HK-2 (cell line): ENCODE measurements around the gene CABLES2.

ENCODE experiments used
- DNase-seq: peaks from one replicate; pipeline ENCODE4 v3.0.0-alpha.2; 2018; ENCODE audit not compliant: unreplicated experiment

CABLES2 gene

DNA sequence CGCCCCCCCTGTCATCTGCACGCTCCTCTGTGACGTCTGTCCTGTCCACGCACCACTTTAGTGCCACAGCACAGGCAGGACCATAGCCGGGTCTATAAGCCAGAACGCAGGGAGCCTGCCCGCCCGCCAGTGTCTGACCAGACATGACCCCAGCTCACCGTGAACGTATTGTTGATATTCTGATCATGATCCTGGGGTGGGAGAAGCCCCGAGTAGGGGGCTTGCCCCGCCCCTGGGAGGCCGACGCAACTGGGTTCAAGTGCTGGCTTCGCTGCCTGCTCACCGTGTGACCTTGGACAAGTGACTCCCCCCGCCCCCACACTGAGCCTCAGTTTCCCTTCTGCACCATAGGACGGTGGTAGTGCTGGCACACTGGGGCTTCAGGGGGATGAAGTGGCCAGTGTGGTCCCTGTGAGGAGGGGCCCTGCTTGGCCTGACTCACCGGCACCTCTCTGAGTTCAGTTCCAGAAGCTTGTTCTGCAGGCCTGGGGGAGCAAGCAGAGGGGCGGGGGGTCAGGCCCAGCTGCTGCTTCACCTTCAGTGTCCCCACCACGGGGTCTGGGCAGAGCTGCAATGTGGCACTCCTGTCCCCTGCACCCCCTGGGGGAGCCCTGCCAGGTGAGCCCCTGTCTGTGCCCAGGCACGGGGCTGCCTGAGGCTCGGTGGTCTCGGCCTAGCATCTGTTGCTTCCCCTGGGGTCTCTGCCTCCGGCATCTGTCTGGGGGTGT is 11.1 kb upstream of the CABLES2 start:
- no peak for DNase-seq

DNA sequence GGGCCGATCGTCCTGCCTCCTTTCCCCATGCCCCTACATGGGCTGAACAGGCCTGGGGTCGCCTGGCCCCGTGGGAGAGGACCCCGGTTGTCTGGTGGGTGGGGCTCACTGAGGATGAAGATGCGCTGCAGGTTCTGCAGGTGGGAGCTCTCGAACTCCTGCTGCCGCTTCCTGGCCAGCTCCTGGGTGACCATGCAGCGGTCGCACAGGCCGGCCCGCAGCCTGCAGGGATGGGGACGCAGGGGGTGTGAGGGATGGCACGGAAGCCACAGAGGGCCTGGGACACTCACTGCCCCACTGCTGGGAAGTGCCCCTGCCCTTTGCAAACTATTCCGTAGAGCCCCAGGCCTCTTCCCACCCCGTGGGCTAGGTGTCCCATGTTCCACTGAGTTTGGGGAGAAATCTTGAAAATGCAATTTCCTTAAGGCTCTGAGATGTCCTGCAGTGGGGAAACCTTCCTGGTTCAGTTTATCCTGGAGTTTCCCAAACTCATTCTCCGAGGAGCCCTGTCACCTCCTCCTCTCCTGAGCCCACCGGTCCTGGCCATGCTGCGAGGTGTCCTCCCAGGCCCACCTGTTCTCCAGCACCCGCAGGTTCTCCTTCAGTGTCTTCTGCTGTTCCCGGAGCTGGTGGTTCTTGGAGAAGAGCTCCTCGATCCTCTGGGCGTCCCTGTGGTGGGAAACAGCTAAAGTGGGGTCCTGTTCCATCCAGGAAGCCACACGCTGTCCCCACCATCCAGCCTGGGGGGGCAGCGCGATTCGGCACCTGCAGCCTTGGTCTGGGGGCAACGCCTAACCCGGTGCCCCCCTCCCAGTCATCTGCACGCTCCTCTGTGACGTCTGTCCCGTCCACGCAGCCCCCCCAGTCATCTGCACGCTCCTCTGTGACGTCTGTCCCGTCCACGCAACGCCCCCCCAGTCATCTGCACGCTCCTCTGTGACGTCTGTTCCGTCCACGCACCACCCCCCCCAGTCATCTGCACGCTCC is 9.9 kb upstream of the CABLES2 start:
- no peak for DNase-seq

DNA sequence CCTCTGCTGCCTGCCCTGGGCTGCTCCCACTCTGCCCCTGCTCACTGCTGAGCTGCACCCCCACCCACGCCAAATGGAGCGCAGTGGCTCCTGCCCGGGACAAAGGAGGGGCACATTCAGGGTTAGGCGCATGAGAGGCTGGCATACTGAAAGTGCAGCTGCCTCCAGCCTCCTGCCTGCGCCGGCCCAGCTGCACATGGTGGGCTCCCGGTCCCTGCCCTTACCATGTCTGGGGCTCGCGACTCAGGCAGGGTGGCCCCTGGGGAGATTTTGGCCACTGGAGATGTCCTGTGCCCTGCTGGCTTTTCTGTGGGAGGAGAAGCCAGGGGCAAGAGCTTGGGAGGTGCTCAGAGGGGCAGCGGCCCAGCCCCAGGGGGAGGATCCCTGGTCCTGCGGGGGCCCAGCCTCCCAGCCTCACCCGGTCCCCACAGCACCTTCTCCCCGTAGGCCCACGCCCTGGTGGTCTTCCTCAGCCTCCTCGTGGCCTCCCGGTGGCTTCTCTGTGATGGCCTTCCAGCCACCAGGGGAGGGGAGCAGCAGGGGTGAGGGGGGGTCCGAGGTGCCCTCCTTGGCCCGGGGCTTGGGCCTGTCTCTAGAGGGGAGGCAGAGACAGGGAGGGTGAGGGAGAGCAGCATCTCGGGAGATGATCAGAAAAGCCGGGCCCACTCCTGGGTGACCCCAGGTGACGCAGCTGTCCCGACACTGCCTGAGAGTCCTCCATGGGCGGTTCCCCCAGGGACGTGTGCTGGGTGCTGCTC is 8.4 kb upstream of the CABLES2 start:
- DNase-seq: no peak

DNA sequence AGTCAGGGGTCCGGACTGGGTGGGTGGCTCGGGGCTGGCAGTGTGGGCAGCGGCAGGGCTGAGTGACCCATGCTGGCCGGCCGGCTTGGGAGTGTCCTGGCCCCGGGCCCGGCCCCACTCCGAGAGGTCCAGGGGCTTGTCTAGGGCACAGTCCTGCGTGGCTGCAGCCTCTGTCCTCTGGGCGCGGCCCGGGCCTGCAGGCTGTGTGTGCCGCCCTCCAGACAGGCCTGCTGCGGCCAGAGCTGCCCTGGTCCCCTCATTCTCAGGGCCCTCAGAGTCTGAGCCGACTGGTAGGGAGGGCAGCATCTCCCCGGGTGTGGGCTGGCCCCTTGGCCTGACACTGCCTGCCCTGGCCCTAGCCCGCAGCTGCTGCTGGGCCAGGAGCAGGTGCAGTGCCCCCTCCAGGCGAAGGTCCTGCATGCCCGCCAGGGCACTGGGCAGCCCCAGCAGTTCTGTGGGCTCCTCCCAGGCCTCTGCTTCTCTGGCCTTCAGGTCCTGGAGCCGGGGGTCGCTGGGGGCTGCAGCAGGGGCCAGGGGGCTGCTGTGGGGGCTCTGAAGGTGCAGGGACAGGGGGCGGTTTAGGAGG is 6.9 kb upstream of the CABLES2 start:
- no peak for DNase-seq

DNA sequence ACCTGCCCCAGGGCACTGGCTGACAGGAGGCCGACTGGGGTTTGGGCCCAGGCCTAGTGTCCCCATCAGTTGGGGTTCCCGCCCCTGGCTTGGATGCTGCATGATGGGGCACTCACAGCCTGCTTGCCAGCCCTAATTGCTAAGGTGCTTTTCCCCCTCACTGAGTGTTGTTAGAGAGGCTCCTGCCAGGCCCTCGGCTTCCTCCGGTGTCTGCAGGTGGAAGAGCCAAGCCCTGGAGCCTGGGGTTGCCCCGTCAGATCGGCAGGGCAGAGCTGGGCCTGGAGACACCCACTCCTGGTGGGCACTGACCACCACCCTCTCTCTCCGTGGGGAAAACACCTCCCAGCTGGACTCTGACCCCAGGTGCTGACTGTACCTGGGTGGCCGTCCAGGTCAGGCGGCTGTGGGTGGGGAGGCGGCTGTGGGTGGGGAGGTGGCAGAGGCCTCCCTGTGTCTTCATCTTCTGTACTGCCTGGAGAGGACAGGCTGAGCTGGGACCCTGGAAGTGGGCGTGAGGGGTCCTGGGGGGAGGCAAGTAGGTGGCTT is 6.0 kb upstream of the CABLES2 start:
- DNase-seq: no peak

DNA sequence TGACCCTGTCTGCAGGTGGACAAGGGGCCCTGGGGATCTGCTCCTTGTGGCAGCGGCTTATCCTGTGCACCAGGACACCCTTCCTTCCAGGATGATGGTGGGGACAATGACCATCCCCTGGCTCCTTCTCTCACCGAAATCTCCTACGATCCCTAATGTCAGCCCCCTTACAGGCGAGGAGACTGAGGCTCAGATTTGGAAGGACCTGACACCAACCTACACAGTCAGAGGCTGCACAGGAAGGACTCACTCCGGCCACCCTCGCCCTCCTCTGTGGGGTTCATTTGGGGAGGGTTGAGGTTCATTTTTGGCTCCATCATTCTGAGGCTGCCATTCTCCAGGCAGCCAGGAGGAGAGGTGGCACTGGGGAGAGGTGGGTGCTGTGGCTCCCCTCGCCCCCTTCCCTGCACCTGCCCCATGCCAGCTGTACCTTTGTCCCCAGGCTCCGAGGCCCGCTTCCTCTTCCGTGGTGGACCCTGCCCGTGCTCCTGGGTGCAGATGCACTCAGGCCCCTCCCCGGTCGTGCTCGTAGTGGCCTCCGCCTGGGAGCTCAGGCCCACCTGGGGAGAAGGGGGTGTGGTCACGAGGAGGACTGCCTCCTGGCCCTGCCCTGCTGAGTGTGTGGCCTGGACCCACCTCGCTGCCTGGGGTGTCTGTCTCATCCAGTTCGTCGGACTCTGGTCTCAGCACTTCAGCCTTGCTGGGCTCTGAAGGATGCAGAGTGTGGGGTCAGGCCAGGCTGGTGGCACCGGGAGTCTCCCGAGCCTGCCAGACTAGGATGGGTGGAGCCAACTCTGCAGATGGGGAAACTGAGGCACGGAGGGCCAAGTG is 5.3 kb upstream of the CABLES2 start:
- no peak for DNase-seq

DNA sequence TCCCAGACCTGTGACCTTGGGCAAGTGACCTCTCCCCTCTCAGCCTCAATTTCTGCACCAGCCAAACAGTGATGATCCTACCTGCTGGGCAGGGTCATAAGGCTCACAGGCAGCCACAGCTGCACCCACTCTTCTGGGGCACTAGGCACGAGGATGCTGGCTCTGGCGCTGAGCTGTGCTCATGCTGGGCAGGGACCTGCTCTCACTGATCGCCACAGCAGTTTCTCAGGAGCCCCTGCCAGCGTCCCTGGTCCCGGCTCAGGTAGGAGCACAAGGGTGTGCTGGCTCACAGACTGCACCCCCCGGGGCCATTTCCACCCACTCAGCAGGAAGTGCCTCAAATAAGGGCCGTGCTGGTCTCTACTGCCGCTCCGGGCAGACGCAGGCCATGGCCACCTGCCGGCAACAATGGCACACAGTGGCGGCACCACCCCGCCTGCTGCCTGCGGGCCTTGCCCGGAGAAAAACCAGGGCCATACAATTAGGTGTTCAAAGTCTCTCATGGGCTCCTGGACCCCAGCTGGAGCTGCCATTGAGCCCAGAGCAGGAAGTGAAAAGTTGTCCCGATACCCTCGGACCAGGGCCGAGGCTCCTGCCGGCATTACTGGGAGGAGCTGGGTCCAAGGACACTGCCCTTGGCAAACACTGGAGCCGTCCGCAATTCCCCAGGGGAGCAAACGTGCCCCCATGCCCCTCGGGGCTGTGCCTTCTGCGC is 4.6 kb upstream of the CABLES2 start:
- no peak for DNase-seq

DNA sequence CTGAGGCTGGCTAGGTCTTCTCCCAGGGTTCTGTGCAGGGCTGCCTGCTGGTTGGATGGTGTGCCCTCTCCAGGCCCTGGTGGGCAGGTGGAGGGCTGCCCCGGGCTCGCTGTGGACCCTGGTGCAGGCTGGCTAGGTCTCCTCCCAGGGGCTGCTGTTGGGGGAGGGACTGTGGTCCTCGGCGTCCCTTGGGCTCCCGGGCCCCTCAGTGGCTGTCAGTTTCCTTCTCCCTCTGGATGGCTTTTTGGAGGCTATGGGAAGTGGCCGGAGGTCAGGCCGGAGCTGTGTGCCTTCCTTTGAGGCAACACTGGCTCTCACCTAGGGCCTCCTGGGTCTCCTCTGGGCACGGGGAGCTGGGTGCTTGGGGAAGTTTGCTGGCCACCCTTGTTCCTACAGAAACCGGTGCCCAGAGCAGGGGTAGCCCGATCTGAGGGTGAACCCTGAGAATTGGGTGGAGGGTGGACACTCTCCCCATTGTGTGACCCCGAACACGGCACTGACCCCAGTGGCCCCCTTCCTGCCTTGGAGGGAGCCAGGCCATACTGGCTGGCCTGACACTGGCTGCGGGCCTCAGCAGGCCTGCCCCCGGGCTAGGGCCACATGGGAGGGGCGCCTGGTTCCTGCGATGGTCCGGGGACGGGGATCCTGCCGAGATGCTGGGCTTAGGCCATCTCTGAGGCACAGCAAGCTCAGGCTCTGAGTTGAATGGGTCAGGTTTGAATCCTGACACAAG is 3.8 kb upstream of the CABLES2 start:
- no peak for DNase-seq

DNA sequence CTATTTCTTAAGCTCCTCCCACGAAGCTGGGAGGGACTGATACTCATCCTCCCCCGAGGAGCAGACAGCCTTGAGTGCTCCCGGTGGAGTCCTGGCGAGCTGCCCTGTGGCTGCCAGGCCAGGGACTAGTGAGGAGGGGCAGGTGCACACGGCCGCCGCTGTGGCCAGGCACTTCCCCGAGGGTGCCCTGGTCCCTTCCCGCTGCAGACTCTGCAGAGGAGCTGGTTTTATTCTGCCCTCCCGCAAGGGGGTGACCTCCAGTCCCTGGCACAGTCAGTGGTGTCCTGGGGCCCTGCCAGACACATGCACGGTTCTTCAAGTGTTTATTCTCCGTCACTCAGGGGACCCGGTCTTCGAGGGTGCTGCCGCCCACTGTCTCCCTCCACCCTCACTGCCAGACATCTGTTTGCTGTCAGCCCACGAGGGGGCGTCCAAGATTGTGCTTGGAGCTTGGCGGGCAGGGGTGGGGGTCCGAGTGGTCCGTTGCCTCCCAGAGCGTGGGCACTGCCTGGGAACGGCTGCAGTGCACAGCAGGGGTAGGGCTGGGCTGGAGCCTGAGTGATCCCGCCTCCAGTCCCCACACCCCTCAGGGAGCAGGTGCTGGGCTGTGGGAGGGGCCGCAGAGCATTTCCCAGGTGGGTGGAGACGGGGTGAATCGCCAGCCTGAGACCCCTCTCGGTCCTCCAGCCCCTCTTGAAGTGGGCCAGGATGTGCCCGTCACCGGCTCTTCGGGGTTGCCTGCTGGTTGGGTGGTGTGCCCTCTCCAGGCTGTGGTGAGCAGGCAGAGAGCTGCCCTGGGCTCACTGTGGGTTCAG is 3.1 kb upstream of the CABLES2 start:
- peak; percentile 51 for DNase-seq

DNA sequence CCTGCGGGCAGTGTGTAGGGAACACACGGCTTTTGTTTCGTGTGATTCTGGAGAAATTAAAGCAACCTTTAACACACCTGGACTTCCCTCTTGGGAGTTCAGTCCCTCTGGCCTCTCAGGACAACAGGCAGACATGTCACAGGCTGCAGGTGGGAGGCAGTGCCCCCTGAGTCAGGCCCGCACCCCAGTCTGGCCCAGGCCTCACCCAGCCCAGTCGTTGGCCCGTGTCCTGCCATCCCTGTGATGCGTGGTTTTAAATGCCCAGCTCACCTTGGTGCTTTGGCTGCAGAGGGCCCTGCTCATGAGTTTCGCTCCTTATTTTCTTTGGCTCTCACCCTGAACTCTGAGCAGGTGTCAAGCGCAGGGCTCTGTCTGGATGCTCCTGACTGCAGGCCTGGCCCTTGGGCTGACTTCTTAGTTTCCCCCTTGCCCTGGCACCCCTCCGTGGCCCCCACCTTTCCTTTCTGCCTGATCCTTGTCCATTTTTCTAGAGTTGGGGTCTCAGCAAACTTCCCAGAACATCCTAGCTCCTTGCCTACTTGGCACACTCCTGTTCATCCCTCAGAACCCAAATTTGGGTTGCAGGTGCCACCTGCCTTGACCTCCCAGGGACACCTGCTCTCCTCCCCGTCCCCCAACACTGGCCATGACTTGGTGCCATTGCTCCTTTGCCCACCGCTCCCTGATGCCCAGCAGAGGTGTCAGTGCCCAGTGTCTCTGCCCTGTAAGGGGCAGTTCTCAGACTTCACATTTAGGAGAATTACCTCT is 2.2 kb upstream of the CABLES2 start:
- DNase-seq: no peak

DNA sequence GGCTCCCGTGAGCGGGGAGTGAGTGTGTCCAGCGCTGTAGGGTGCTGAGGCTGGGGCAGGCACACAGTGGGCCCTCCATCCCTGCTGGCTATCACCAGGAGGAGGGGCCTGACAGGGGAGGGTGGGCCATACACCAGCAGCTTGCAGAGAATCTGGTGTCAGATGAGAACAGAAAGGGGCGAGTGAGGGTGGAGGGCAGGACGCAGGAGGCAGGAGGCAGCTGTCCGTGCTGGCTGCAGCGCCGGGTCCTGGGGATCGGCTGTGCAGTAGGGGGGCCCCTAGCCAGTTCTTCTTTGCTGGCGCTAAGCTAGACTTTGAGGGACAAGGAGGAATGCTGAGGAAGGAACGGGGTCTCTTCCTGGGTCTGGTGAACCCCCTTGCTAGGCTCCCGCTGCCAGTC is 1.6 kb upstream of the CABLES2 start:
- no peak for DNase-seq

DNA sequence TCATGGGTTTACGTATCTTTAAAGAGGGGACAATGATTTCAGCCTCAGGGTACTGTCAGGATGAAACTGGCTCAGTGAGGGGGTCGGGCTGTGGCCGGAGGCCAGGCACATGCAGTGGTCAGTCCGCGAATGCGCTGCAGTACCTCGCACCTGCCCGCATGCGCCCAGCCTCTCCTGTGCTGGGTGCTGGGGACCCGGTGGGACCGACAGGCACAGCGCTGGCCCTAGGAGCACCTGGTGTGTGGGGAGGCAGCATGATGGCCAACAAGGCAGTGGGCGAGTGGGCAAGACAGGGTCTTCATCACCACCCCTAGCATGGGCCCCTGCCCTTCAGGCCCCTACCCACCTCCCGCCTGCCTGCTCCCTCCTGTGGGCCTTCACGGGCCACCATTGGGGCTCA is 970 bp upstream of the CABLES2 start:
- DNase-seq: no peak

DNA sequence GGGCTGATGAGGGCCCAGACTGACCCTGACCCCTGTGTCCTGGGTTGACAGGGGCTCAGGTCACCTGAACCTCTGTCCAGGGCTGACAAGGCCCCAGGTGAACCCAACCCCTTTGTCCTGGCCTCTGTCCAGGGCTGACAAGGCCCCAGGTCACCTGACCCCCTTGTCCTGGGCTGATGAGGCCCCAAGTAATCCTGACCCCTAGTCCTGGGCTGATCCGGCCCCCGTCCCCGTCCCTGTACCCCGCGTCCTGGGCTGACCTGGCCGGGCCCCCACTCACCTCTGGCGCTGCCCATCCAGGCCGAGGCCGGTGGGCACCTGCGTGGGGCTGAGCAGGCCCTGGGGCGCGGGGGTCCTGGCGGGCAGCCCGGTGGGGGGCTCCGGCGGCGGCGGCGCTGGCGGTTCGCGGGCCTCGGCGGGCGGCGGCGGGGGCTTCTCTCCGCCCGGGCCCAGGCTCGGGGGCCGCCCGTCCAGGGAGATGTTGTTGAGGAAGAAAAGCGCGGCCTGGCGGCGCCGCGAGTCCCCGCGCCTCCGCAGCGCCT is 379 bp downstream of the CABLES2 start:
- no peak for DNase-seq

DNA sequence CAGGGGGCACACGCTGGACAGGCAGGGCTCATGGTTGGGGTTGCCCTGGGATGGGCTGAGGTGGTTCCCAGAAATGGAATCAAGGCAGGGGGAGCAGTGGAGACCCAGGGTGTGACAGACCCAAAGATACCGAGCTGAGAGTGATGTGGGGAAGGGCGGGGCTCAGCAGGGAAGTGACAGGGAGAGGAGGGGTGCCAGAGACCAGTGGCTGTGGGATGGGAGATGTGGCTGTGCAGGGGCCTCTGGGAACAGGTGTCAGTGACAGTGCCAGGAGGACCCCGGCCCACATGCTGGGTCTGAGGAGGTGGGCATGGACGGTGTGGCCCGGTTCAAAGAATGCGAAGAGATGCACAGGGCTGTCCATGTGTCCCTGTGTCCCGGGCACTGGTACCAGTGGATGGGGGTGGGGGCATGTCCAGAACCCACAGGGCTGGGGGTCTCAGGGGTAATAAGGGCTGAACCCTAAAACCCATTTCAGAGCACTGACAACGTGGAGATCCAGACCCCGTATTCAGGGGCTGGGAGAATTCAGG is 1.0 kb downstream of the CABLES2 start:
- DNase-seq: no peak

DNA sequence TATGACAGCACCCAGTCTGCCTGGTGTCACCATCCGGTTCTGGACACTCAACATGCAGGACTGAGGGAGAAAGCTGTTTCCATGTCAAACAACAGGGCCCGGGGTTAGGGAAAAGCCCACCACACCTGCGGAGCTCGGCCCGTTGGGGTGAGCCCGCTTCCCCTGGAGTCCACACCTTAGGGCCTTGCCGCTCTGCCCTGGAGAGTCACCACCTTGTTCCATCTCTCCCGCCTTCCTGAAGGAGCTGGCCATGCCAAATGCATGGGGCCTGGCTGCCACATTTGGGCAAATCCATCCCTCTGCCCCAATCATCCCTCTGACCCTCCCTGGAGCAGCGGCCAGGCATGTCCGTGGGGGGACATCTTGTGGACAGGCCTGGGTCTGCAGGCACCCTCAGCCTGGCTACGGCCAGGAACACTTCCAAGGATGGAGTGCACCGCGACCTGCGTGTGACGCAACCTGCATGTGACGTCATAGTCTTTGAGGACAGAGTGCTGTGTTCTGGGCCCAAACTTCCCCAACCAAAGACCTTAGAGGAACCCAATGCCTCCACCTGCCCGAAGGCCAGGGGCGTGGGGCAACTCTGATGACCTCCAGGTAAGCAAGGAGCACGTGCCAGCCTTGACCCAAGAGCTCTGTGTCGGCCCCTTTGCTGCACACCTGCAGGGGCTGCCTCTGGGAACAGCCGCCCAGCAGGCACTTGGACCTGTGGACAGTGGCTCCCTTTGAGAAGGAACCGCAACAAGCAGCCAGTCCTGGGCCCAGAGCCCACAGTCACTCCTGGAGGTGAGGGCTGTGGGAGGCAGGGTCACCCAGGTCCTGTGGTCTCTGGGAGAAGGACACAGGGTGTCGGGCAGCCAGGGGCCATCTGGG is 1.7 kb downstream of the CABLES2 start:
- no peak for DNase-seq

DNA sequence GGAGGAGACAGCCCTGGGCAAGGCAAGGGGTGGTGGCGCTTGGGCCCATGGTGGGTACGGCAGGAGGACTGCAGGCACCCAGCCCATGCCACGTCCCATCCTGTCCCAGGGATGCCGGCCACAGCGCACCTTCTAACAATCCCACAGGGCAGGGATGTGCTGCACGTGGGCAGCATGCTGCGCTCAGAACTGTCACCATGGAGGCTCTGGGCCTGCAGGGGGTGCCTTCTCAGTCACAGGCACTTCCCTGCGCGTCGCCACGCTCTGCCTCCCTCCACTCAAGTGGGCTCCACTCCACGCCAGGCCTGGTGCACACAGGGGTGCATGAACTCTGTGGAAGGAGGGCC is 2.4 kb downstream of the CABLES2 start:
- DNase-seq: no peak
